DOHH2 (cell line): ENCODE measurements around the gene ZCWPW1.
A peak's percentile ranks its signal among the peaks of the same experiment; 100 is the strongest.
"Not testable (repeated sequence)": the region's sequence is repeated elsewhere in the genome, so short reads cannot be mapped to it uniquely, and the experiment has no call there.

Source experiments
- H3F3A ChIP-seq: fragments of 200-600 bp; sonication (generic), shearing (Covaris generic); 2 replicates; pipeline ENCODE4 v1.6.0; 2016; ENCODE audit warnings: antibody characterized with exemption, mild to moderate bottlenecking; ENCODE audit not compliant: control insufficient read depth, insufficient read depth
- H3K27ac ChIP-seq: fragments of 200-600 bp; sonication (generic); 2 replicates; pipeline ENCODE4 v1.5.1; 2014; ENCODE audit warnings: low read depth, mild to moderate bottlenecking, low read length, moderate library complexity
- H3K27me3 ChIP-seq: fragments of 200-600 bp; sonication (generic); 2 replicates; pipeline ENCODE4 v1.6.1; 2014; ENCODE audit warnings: mild to moderate bottlenecking, low read length, mixed read lengths; ENCODE audit not compliant: control insufficient read depth
- H3K36me3 ChIP-seq: fragments of 200-600 bp; sonication (generic); 2 replicates; pipeline ENCODE4 v1.6.1; 2014; ENCODE audit warnings: mild to moderate bottlenecking, low read length, moderate library complexity, mixed read lengths; ENCODE audit not compliant: control insufficient read depth
- H3K4me1 ChIP-seq: fragments of 200-600 bp; sonication (generic); 2 replicates; pipeline ENCODE4 v1.6.1; 2014; ENCODE audit warnings: mild to moderate bottlenecking, low read length, mixed read lengths; ENCODE audit not compliant: control insufficient read depth
- H3K4me2 ChIP-seq: fragments of 200-600 bp; sonication (generic); 2 replicates; pipeline ENCODE4 v1.6.0; 2014; ENCODE audit warnings: mild to moderate bottlenecking, low read length, moderate library complexity
- H3K4me3 ChIP-seq: fragments of 200-600 bp; sonication (generic); 2 replicates; pipeline ENCODE4 v1.5.1; 2014; ENCODE audit warnings: mild to moderate bottlenecking, low read length, mixed read lengths
- H3K79me2 ChIP-seq: fragments of 200-600 bp; sonication (generic); 2 replicates; pipeline ENCODE4 v1.6.1; 2014; ENCODE audit warnings: mild to moderate bottlenecking, low read length, mixed read lengths; ENCODE audit not compliant: control insufficient read depth
- H3K9me2 ChIP-seq: fragments of 200-600 bp; sonication (generic); replicated peaks from 2 replicates; pipeline ENCODE4 v1.6.1; 2014; ENCODE audit warnings: mild to moderate bottlenecking, low read length, mixed read lengths; ENCODE audit not compliant: control insufficient read depth
- H3K9me3 ChIP-seq: fragments of 200-600 bp; sonication (generic); 2 replicates; pipeline ENCODE4 v1.6.1; 2014; ENCODE audit warnings: antibody characterized with exemption, low read length, mixed read lengths; ENCODE audit not compliant: control insufficient read depth, insufficient read depth
- H4K20me1 ChIP-seq: fragments of 200-600 bp; sonication (generic); 2 replicates; pipeline ENCODE4 v1.6.0; 2014; ENCODE audit warnings: low read depth, mild to moderate bottlenecking, antibody characterized with exemption, low read length, moderate library complexity; ENCODE audit not compliant: control insufficient read depth, insufficient read depth
- CTCF ChIP-seq: fragments of 200-600 bp; sonication (generic); IDR thresholded peaks from one replicate; pipeline ENCODE4 v1.5.1; 2014; ENCODE audit warnings: antibody characterized with exemption, mild to moderate bottlenecking, low read depth, low read length; ENCODE audit not compliant: poor library complexity, severe bottlenecking
- EZH2phosphoT487 ChIP-seq: fragments of 200-600 bp; sonication (generic); IDR thresholded peaks from 2 replicates; pipeline ENCODE4 v1.6.1; 2017; ENCODE audit warnings: borderline replicate concordance, mild to moderate bottlenecking, antibody characterized with exemption, low read length, moderate library complexity, mixed read lengths

Gene ZCWPW1

GRCh38 chr7:100444311-100445278 is 16.1 kb upstream of the ZCWPW1 start:
- Histone ChIP-seq H3K9me3 (no peaks in the 10 kb centered on the region), H3K79me2 (no peaks in the 10 kb centered on the region), H4K20me1 (no peaks in the 10 kb centered on the region), H3K4me1 (peaks cover 20% of the 10 kb centered on the region), H3K36me3 (no peaks in the 10 kb centered on the region), H3K9me2 (no peaks in the 10 kb centered on the region), H3K27me3 (no peaks in the 10 kb centered on the region), H3K4me2 (peak overlapping the region; percentile 37), H3F3A (peaks cover 8% of the 10 kb centered on the region), H3K4me3 (no peak overlapping the region), H3K27ac (no peak overlapping the region)
- TF ChIP-seq CTCF = no peak
- TF ChIP-seq EZH2phosphoT487 = no peak

GRCh38 chr7:100443096-100443840 is 14.8 kb upstream of the ZCWPW1 start:
- H3K27me3 ChIP-seq = no peaks in the 10 kb centered on the region
- H3K9me2 ChIP-seq = no peaks in the 10 kb centered on the region
- no peak overlapping the region for H3K4me2 ChIP-seq
- H3K79me2 ChIP-seq = no peaks in the 10 kb centered on the region
- TF ChIP-seq EZH2phosphoT487 = no peak
- no peak for TF ChIP-seq CTCF
- no peaks in the 10 kb centered on the region for H4K20me1 ChIP-seq
- H3K9me3 ChIP-seq = no peaks in the 10 kb centered on the region
- H3K4me3 ChIP-seq = no peak overlapping the region
- H3K4me1 ChIP-seq = peaks cover 20% of the 10 kb centered on the region
- H3K27ac ChIP-seq = no peak overlapping the region
- no peaks in the 10 kb centered on the region for H3K36me3 ChIP-seq
- H3F3A ChIP-seq = peaks cover 8% of the 10 kb centered on the region

GRCh38 chr7:100441641-100442535 is 13.4 kb upstream of the ZCWPW1 start:
- no peak for TF ChIP-seq EZH2phosphoT487
- no peak for TF ChIP-seq CTCF
- Histone ChIP-seq H3F3A (peaks cover 14% of the 10 kb centered on the region), H3K36me3 (no peaks in the 10 kb centered on the region), H3K9me3 (no peaks in the 10 kb centered on the region), H3K9me2 (no peaks in the 10 kb centered on the region), H3K27me3 (no peaks in the 10 kb centered on the region), H3K27ac (no peak overlapping the region), H3K79me2 (peaks cover 3% of the 10 kb centered on the region), H3K4me1 (peaks cover 26% of the 10 kb centered on the region), H4K20me1 (no peaks in the 10 kb centered on the region), H3K4me2 (no peak overlapping the region), H3K4me3 (no peak overlapping the region)

GRCh38 chr7:100439244-100439643 is 10.7 kb upstream of the ZCWPW1 start:
- not testable (repeated sequence) for H3K9me3 ChIP-seq, H3K4me3 ChIP-seq, H4K20me1 ChIP-seq, H3K27me3 ChIP-seq, H3K9me2 ChIP-seq, H3K27ac ChIP-seq, H3K4me2 ChIP-seq
- Histone ChIP-seq H3F3A (peaks cover 23% of the 10 kb centered on the region), H3K36me3 (peaks cover 19% of the 10 kb centered on the region), H3K79me2 (peaks cover 23% of the 10 kb centered on the region), H3K4me1 (peaks cover 21% of the 10 kb centered on the region)

- H3F3A ChIP-seq = peaks cover 25% of the 10 kb centered on the region
- H3K9me2 ChIP-seq, H3K4me3 ChIP-seq, H3K4me2 ChIP-seq, H3K9me3 ChIP-seq, H3K27me3 ChIP-seq, H4K20me1 ChIP-seq, H3K27ac ChIP-seq: not testable (repeated sequence)
- H3K79me2 ChIP-seq = peaks cover 28% of the 10 kb centered on the region
- H3K4me1 ChIP-seq = peaks cover 25% of the 10 kb centered on the region
- peaks cover 24% of the 10 kb centered on the region for H3K36me3 ChIP-seq
These were observed 10.2 kb upstream of the ZCWPW1 start for GRCh38 chr7:100438731-100439130.
